ENCODE results near the gene ZNF827.

The ZNF827 gene

DNA sequence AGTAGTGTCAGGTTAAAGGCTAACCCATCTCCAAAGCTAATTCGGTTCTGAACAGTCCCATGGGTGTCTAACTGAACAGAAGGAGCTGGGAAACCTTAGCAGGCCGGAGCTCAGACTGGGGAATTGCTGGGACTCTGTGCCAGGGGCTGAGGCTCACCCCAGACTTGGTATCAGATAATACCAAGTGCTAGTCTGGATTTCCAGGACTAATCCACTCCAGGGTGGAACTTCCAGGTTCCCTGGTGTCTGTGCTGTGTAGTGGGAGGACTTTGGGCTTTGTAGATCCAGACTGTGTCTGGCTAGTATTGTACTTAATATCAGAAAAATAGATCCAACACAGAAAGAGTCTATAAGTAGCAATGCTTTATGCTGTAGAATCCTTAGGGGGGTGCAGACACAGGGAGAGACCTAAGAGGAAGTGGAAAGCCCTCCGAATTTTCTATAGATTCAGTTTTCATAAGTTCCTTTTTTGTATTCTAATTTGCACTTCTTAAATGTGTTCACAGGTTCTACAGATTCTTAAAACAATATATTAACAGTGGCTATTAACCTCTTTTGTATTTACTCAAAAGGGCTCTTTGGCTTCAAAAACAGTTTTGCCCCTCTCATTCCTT is 4.1 kb downstream of the ZNF827 start:
- Histone ChIP-seq H3K4me1 (ENCODE audit: control insufficient read depth, insufficient read depth, low read length, poor library complexity, severe bottlenecking) (peaks cover 8% of the 10 kb centered on the region), H3K27me3 (replicated peaks; ENCODE audit: control insufficient read depth, insufficient read depth, low read length, poor library complexity, severe bottlenecking) (no peaks in the 10 kb centered on the region), H3K4me3 (ENCODE audit: insufficient read depth, low read depth, low read length, poor library complexity, severe bottlenecking) (no peak overlapping the region), H3K9me3 (ENCODE audit: control insufficient read depth, low read length) (no peaks in the 10 kb centered on the region), H3K27ac (ENCODE audit: insufficient read depth, low read length, poor library complexity, severe bottlenecking) (no peak overlapping the region), H3K36me3 (ENCODE audit: control insufficient read depth, insufficient read depth, low read length) (no peaks in the 10 kb centered on the region)
- no peak for DNase-seq

DNA sequence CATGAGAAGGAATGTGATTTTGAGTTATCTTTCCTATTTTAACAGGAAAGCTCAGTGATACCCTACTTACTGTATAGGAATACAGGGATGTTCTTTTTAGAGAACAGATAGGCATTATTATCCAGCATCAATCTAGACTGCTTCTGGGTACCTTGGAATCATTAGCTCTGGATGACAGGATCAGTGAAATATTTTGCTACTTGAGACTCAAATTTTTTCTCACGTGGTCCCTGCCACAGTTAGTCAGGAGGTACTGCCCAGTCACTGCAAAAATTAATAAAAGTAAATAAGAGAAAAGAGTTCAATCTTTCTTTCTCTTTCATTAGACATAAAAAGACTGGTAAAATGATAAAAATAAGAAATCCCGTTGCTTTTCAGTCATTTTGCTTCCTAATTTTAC is 5.5 kb downstream of the ZNF827 start:
- Histone ChIP-seq H3K27ac (ENCODE audit: insufficient read depth, low read length, poor library complexity, severe bottlenecking) (no peak overlapping the region), H3K4me3 (ENCODE audit: insufficient read depth, low read depth, low read length, poor library complexity, severe bottlenecking) (no peak overlapping the region), H3K9me3 (ENCODE audit: control insufficient read depth, low read length) (no peaks in the 10 kb centered on the region), H3K4me1 (ENCODE audit: control insufficient read depth, insufficient read depth, low read length, poor library complexity, severe bottlenecking) (peaks cover 3% of the 10 kb centered on the region), H3K36me3 (ENCODE audit: control insufficient read depth, insufficient read depth, low read length) (no peaks in the 10 kb centered on the region), H3K27me3 (replicated peaks; ENCODE audit: control insufficient read depth, insufficient read depth, low read length, poor library complexity, severe bottlenecking) (no peaks in the 10 kb centered on the region)
- no peak for DNase-seq

DNA sequence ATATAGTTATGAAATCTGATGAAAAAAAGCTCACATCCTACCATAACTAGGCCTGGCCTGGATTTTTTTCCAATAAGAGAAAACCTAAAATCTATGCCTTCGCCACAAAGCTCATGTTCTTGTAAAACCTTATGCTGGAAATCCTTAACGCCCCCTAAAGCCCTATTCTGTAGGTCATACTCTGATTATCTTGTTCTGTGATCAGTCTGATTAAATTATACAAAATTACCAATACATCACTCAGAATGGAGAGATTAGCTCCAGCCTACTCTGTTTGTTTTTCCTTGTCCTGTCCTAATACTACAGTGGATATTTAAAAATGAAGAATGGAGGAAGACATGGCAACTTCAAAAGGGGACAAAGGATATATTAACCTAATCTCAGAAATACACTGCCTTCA is 7.2 kb downstream of the ZNF827 start:
- Histone ChIP-seq H3K4me3 (ENCODE audit: insufficient read depth, low read depth, low read length, poor library complexity, severe bottlenecking) (no peak overlapping the region), H3K4me1 (ENCODE audit: control insufficient read depth, insufficient read depth, low read length, poor library complexity, severe bottlenecking) (peaks cover 3% of the 10 kb centered on the region), H3K9me3 (ENCODE audit: control insufficient read depth, low read length) (no peaks in the 10 kb centered on the region), H3K27ac (ENCODE audit: insufficient read depth, low read length, poor library complexity, severe bottlenecking) (no peak overlapping the region), H3K27me3 (replicated peaks; ENCODE audit: control insufficient read depth, insufficient read depth, low read length, poor library complexity, severe bottlenecking) (no peaks in the 10 kb centered on the region), H3K36me3 (ENCODE audit: control insufficient read depth, insufficient read depth, low read length) (no peaks in the 10 kb centered on the region)
- no peak for DNase-seq

GRCh38 chr4:145930592-145930991 is 8.0 kb downstream of the ZNF827 start:
- no peak for DNase-seq
- Histone ChIP-seq H3K9me3 (ENCODE audit: control insufficient read depth, low read length) (no peaks in the 10 kb centered on the region), H3K27me3 (replicated peaks; ENCODE audit: control insufficient read depth, insufficient read depth, low read length, poor library complexity, severe bottlenecking) (no peaks in the 10 kb centered on the region), H3K4me3 (ENCODE audit: insufficient read depth, low read depth, low read length, poor library complexity, severe bottlenecking) (no peak overlapping the region), H3K27ac (ENCODE audit: insufficient read depth, low read length, poor library complexity, severe bottlenecking) (no peak overlapping the region), H3K36me3 (ENCODE audit: control insufficient read depth, insufficient read depth, low read length) (no peaks in the 10 kb centered on the region), H3K4me1 (ENCODE audit: control insufficient read depth, insufficient read depth, low read length, poor library complexity, severe bottlenecking) (no peaks in the 10 kb centered on the region)

GRCh38 chr4:145929415-145930178 is 9.0 kb downstream of the ZNF827 start:
- H3K9me3 ChIP-seq (ENCODE audit: control insufficient read depth, low read length) = no peaks in the 10 kb centered on the region
- no peak overlapping the region for H3K27ac ChIP-seq (ENCODE audit: insufficient read depth, low read length, poor library complexity, severe bottlenecking)
- H3K36me3 ChIP-seq (ENCODE audit: control insufficient read depth, insufficient read depth, low read length) = no peaks in the 10 kb centered on the region
- no peaks in the 10 kb centered on the region for H3K27me3 ChIP-seq (replicated peaks; ENCODE audit: control insufficient read depth, insufficient read depth, low read length, poor library complexity, severe bottlenecking)
- no peak overlapping the region for H3K4me3 ChIP-seq (ENCODE audit: insufficient read depth, low read depth, low read length, poor library complexity, severe bottlenecking)
- no peak for DNase-seq
- no peaks in the 10 kb centered on the region for H3K4me1 ChIP-seq (ENCODE audit: control insufficient read depth, insufficient read depth, low read length, poor library complexity, severe bottlenecking)

GRCh38 chr4:145928748-145929147 is 9.9 kb downstream of the ZNF827 start:
- Histone ChIP-seq H3K4me1 (ENCODE audit: control insufficient read depth, insufficient read depth, low read length, poor library complexity, severe bottlenecking) (no peaks in the 10 kb centered on the region), H3K36me3 (ENCODE audit: control insufficient read depth, insufficient read depth, low read length) (no peaks in the 10 kb centered on the region), H3K9me3 (ENCODE audit: control insufficient read depth, low read length) (no peaks in the 10 kb centered on the region), H3K27ac (ENCODE audit: insufficient read depth, low read length, poor library complexity, severe bottlenecking) (no peak overlapping the region), H3K4me3 (ENCODE audit: insufficient read depth, low read depth, low read length, poor library complexity, severe bottlenecking) (no peak overlapping the region), H3K27me3 (replicated peaks; ENCODE audit: control insufficient read depth, insufficient read depth, low read length, poor library complexity, severe bottlenecking) (no peaks in the 10 kb centered on the region)
- no peak for DNase-seq

DNA sequence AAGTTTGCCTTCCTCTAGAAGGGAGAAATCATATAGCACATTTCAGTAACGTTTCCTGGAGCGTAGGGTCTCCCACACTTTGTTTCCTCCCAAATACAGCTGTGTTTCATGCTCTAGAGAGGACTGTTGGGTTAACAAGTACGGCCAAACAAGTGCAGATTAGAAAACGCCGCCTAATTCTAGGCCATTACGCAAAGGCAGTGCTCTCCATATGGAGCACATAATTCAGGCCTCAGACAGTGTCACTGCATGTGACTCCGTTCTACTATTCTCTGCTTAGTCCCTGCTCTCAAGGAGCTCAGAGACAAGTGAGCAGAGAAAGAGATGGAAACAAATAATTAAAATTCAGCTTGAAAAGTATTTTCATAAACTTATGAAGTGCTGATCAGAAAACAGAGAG is 11.6 kb downstream of the ZNF827 start:
- Histone ChIP-seq H3K9me3 (ENCODE audit: control insufficient read depth, low read length) (no peaks in the 10 kb centered on the region), H3K36me3 (ENCODE audit: control insufficient read depth, insufficient read depth, low read length) (no peaks in the 10 kb centered on the region), H3K27ac (ENCODE audit: insufficient read depth, low read length, poor library complexity, severe bottlenecking) (no peak overlapping the region), H3K4me3 (ENCODE audit: insufficient read depth, low read depth, low read length, poor library complexity, severe bottlenecking) (no peak overlapping the region), H3K4me1 (ENCODE audit: control insufficient read depth, insufficient read depth, low read length, poor library complexity, severe bottlenecking) (no peaks in the 10 kb centered on the region), H3K27me3 (replicated peaks; ENCODE audit: control insufficient read depth, insufficient read depth, low read length, poor library complexity, severe bottlenecking) (no peaks in the 10 kb centered on the region)
- no peak for DNase-seq

GRCh38 chr4:145921231-145921630 is 17.4 kb downstream of the ZNF827 start:
- no peak overlapping the region for H3K4me3 ChIP-seq (ENCODE audit: insufficient read depth, low read depth, low read length, poor library complexity, severe bottlenecking)
- no peaks in the 10 kb centered on the region for H3K36me3 ChIP-seq (ENCODE audit: control insufficient read depth, insufficient read depth, low read length)
- H3K27me3 ChIP-seq (replicated peaks; ENCODE audit: control insufficient read depth, insufficient read depth, low read length, poor library complexity, severe bottlenecking) = no peaks in the 10 kb centered on the region
- no peaks in the 10 kb centered on the region for H3K4me1 ChIP-seq (ENCODE audit: control insufficient read depth, insufficient read depth, low read length, poor library complexity, severe bottlenecking)
- no peak for DNase-seq
- no peak overlapping the region for H3K27ac ChIP-seq (ENCODE audit: insufficient read depth, low read length, poor library complexity, severe bottlenecking)
- H3K9me3 ChIP-seq (ENCODE audit: control insufficient read depth, low read length) = no peaks in the 10 kb centered on the region

- Histone ChIP-seq H3K36me3 (ENCODE audit: control insufficient read depth, insufficient read depth, low read length) (no peaks in the 10 kb centered on the region), H3K9me3 (ENCODE audit: control insufficient read depth, low read length) (no peaks in the 10 kb centered on the region), H3K4me3 (ENCODE audit: insufficient read depth, low read depth, low read length, poor library complexity, severe bottlenecking) (no peak overlapping the region), H3K27ac (ENCODE audit: insufficient read depth, low read length, poor library complexity, severe bottlenecking) (no peak overlapping the region), H3K27me3 (replicated peaks; ENCODE audit: control insufficient read depth, insufficient read depth, low read length, poor library complexity, severe bottlenecking) (no peaks in the 10 kb centered on the region), H3K4me1 (ENCODE audit: control insufficient read depth, insufficient read depth, low read length, poor library complexity, severe bottlenecking) (no peaks in the 10 kb centered on the region)
- no peak for DNase-seq
Measured at GRCh38 chr4:145920205-145920604, 18.4 kb downstream of the ZNF827 start.

GRCh38 chr4:145912376-145912775 is 26.2 kb downstream of the ZNF827 start:
- Histone ChIP-seq H3K9me3 (ENCODE audit: control insufficient read depth, low read length) (no peaks in the 10 kb centered on the region), H3K4me3 (ENCODE audit: insufficient read depth, low read depth, low read length, poor library complexity, severe bottlenecking) (no peak overlapping the region), H3K27ac (ENCODE audit: insufficient read depth, low read length, poor library complexity, severe bottlenecking) (no peak overlapping the region), H3K4me1 (ENCODE audit: control insufficient read depth, insufficient read depth, low read length, poor library complexity, severe bottlenecking) (no peaks in the 10 kb centered on the region), H3K27me3 (replicated peaks; ENCODE audit: control insufficient read depth, insufficient read depth, low read length, poor library complexity, severe bottlenecking) (no peaks in the 10 kb centered on the region), H3K36me3 (ENCODE audit: control insufficient read depth, insufficient read depth, low read length) (no peaks in the 10 kb centered on the region)
- no peak for DNase-seq
